SK-N-SH treated with all-trans-retinoic acid at 6 μM for 48 hours (cell line): ENCODE measurements around the gene PSMC3IP.

Experiments used
- CSDC2 ChIP-seq: fragments of 250-450 bp; sonication (Bioruptor Pico); IDR thresholded peaks from 2 replicates; pipeline ENCODE4 v1.5.0; 2020; ENCODE audit warnings: mild to moderate bottlenecking, moderate library complexity
- CSRNP3 ChIP-seq: fragments of 250-450 bp; sonication (Bioruptor Pico); IDR thresholded peaks from 2 replicates; pipeline ENCODE4 v1.5.1; 2021; ENCODE audit warnings: mild to moderate bottlenecking, moderate library complexity
- PATZ1 ChIP-seq: fragments of 250-450 bp; sonication (Bioruptor Pico); IDR thresholded peaks from 2 replicates; pipeline ENCODE4 v1.8.0; 2020; ENCODE audit warnings: mild to moderate bottlenecking, moderate library complexity, borderline replicate concordance
- RARB ChIP-seq: fragments of 250-450 bp; sonication (Bioruptor Pico); IDR thresholded peaks from 2 replicates; pipeline ENCODE4 v1.8.0; 2021; ENCODE audit warnings: mild to moderate bottlenecking, moderate library complexity
- SNAI2 ChIP-seq: fragments of 250-450 bp; sonication (Bioruptor Pico); IDR thresholded peaks from 2 replicates; pipeline ENCODE4 v1.5.0; 2020; ENCODE audit warnings: mild to moderate bottlenecking, moderate library complexity
- ZFP3 ChIP-seq: fragments of 250-450 bp; sonication (Bioruptor Pico); IDR thresholded peaks from 2 replicates; pipeline ENCODE4 v1.5.0; 2020; ENCODE audit warnings: mild to moderate bottlenecking, moderate library complexity
- ZNF70 ChIP-seq: fragments of 450-650 bp; formaldehyde crosslinking; IDR thresholded peaks from 2 replicates; pipeline ENCODE4 v1.5.0; 2020; ENCODE audit warnings: mild to moderate bottlenecking, moderate library complexity

GRCh38 chr17:42522798-42523278 is 54.7 kb downstream of the PSMC3IP start:
- TF ChIP-seq ZFP3: no peak
- no peak for TF ChIP-seq RARB (CRISPR knock-in tag)
- TF ChIP-seq PATZ1 (CRISPR knock-in tag): no peak
- TF ChIP-seq ZNF70 (CRISPR knock-in tag): no peak
- TF ChIP-seq CSDC2 (CRISPR knock-in tag): no peak
- TF ChIP-seq SNAI2: no peak
- TF ChIP-seq CSRNP3 (CRISPR knock-in tag): no peak
